ENCODE results near the gene ODAM.
"Not testable (repeated sequence)": the region's sequence is repeated elsewhere in the genome, so short reads cannot be mapped to it uniquely, and the experiment has no call there.

ODAM gene, protein sequence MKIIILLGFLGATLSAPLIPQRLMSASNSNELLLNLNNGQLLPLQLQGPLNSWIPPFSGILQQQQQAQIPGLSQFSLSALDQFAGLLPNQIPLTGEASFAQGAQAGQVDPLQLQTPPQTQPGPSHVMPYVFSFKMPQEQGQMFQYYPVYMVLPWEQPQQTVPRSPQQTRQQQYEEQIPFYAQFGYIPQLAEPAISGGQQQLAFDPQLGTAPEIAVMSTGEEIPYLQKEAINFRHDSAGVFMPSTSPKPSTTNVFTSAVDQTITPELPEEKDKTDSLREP

DNA sequence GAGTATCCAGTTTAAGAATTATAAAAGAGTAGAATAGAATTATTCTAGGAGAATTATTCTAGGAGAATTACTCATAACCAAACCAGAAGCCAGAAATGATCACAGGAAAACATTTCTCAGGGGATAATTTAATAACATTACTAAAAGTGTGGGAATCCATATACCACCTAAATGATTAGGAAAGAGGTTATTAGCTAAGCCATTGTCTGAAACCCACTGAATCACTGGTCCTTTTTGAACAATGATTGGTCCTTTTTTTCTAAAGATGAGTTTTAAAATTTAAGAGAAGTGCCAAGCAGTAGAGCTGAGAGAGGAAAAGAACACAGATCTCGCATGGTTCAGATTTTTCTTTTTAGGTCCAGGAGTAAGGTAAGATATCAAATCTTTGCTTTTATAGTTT, at the start of gene ODAM:
TSS of gene ODAM (plus strand) at position 301 of the 400 bp plus-strand sequence. CDS start 819 bp downstream, outside the sequence.
- DNase-seq: no peak

DNA sequence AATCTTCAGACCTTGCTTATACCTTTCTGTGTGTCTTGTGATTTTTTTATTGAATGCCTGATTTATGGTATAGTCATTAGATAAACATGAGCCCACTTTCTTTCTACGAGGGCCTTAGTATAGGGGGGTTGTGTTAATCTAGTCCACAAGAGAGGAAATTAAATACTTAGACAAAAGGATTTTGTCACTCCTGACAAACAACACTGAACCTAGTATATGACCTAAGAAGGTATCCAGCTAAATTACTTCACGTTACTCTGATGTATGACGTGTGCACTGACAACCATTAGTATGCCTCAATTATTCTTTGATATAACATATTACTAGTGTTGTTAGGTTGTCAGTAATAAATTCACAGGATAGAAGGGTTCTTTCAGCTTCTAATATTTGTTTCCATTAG, 44.3 kb upstream of the ODAM start:
- no peak for DNase-seq

DNA sequence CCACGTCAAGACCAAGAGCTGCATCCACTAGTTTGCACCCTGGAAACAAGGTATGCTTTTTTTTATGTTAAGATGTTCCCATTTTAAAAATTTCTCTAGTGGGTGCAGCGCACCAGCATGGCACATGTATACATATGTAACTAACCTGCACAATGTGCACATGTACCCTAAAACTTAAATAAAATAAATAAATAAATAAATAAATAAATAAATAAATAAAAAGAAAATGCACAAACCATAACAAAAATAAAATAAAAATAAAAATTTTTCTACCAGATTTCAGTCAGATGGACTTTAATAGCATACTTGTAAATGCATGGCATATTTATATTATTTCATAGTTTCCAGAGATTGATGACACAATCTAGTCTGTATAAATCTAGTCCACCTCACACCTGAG, 43.4 kb upstream of the ODAM start:
- no peak for DNase-seq

DNA sequence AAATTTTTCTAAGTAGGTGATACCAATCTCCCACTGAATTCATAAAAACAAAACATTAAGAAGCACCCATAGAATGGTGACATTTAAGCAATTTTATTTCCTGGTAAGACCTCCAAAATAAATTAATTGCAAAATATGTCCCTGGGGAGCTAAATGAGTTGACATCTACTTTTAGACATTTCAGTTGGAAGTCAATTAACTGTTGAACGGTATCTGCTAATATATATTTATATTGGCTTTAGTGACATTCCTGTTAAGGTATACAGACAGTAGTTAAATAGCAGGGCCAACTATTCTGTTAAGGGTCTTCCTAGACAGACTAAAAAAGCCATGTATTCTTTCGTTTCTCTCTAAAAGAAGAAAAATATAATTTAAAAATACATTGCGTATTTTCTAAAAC, 41.6 kb upstream of the ODAM start, which contains the start of gene PRR27:
TSS of gene PRR27 (plus strand) at position 301 of the 400 bp plus-strand sequence. CDS start 139 bp downstream, outside the sequence.
- DNase-seq: no peak

DNA sequence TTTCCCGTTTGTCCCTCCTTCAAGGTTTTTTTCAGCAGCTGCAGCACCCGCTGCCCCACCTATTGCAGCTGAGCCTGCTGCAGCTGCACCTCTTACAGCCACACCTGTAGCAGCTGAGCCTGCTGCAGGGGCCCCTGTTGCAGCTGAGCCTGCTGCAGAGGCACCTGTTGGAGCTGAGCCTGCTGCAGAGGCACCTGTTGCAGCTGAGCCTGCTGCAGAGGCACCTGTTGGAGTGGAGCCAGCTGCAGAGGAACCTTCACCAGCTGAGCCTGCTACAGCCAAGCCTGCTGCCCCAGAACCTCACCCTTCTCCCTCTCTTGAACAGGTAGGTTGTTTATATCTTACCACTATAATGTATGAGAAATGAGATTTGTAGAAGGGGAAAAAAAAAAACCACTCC, 36.9 kb upstream of the ODAM start:
- DNase-seq: no peak

DNA sequence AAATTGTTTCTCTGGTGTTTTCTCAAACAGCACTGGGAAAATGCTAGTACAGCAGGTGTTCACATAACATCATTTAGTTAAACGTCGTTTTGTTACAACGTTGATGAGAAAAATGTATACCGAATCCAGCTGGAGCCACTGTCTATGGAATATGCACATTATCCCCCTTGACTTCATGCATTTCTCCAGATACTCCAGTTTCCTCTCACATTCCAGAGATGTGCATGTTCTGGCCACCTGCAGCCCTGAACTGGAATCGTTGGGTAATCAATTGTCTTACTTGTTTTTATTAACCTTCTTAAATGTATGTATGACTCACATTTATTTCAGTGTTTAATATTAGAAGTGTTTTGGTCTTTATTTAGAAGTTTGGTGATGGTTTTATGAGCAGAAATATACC, 18.4 kb upstream of the ODAM start:
- DNase-seq: no peak

DNA sequence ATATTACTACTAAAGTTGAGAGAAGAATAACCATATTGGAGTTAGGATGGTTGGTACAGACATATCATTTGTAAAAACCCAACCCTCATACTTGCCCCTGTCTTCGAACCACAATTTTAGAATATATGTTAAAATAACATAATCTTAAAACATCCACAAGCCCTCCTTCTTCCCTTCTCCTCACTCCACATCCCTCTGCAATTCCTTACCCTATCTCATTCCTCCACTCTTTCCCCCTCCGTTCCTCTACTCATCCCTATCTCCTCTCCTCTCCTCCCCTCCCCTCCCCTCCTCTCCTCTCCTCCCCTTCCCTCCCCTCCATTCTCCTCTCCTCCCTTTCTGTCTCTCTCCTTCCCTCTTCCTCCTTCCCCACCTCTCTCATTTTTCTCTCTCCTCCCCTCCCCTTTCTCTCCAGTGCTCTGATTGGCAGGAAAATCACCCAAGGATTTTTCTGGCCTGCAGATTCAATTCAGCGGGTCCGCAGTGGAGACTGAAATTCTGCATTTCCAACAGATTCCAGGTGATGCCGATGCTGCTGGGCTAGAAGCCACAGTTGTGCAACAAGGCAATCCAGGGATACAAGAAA, 17.4 kb upstream of the ODAM start:
- no peak for DNase-seq

DNA sequence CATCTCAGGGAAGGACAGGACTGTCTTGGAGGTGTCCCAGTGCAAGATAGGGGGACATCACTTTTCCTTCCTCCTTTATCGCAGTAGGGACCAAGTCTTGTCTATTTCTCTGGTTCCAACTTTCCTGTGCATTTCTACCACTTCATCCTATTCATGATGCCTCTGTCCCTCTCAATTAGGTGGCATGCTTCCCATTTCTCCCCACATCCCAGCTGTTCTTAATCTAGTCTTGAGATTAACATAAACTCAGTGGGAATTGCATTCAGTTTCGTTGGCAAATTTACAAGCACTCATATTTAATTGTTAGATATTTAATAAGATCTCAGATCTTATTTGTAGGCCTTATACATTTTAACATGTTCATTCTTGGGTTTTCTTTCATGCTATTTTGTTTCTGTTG, 15.7 kb upstream of the ODAM start:
- no peak for DNase-seq

DNA sequence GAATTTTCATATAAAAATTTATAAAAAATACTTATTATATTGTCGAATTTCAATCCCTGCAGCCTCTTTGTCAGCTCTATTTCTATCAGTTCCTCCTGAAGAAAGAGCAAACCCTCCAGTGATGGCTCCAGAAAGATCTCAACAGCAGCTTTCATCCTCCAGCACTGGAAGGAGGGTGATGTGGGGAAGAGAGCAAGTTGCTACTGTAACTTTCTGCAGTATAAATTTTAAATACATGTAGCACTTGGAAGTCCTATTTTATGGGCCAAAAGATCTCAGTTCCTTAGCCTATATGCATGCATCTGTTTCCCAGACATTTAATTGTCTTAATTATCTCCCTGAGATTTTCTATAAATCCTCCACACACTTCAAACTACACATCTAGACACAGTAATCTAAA, 13.7 kb upstream of the ODAM start:
- no peak for DNase-seq

DNA sequence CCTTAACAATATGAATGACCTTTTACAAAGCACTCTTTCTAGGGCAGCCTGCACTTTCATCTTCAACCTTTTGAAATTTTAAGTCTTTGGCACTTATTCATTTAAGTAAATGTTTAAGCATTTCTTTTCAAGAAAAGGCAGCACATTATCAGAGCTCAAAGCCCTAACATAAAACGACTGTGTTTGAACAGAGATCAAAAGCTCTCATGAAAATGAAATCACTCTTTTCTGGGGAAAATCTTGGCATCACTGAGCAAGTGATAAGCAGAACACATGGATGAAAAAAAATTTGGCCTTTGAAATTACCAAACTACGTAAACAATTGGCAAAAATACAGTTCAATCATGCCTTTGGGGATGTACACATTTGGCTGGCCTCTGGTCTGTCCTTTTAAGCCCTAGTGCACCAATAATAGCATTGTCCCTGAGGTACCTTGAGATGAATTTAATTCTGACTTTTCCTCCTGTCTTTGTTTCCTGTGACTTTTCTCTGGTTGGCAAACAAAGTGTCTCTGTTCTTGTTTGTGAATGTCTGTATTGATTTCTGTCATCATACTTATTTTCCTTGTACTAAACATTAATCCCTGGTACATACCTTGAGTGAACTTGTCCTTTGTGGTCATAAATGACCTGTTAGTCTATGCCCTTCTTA, 12.9 kb upstream of the ODAM start:
- no peak for DNase-seq

DNA sequence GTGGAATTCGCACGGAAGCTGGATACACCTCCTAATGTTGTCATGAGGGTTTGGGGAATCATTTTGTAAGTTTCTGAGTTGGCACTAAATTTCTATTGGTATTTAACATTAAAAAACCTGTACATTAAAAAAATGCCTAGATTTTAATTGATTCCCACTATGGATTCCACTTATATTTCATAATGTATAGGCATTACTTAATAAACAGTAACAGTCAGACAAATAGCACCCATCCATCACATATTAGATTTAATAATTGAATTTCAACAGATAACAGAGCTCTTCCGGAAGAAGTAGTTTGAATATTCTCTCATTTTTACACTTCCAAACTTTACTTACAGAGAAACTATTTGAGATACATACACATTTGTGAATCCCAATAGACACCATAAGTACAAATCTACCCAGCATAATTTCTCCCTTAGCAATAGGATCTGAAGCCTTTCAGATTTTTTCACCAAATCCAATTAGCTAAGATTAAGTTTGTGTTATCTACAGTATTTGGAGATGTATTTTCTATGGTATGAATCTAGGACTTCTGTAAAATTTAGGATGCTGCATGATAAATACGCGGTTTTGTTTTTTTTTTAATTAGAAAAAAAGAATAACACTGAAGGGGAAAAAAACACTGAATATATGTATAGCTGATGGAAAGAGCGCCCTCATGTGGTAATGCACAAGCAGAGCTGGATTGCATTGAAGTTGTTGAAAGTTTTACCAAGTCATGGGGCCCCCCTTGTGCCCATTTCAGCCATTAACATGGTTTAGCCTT, 12.2 kb upstream of the ODAM start:
- DNase-seq: peak in 1 of 6 experiments; percentile 0

DNA sequence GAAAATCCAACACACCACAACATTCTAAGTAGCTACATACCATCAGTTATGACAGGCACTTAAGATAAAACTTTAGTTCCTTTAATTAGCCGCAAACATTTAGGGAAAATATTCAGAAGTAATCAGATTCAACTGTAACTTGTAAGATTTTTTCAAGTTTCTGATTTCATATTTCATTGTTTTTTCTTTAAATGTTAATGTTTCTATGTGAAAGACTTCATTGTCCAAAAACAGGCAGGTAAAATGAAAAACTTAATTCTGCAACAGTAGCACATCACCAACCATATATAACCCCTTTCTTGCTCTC, 11.6 kb upstream of the ODAM start:
- no peak for DNase-seq

DNA sequence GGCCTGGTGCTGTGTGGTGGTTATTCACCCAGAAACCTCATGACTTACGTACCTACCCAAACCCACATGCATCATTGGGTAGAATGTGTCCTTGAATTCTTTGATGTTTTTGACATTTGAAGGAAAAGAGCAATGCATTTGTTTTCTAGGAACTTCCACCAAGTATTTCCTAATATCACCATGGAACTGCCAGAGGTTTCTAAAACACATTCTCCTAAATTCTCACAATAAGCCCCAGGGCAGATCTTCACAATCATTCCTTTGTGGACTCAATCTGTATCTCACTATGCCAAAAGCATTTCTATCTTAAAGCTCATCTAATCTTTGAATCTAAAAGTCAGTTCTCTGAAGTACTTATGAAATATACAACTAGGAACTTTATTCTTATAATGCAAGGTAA, 8.3 kb upstream of the ODAM start:
- DNase-seq: no peak

DNA sequence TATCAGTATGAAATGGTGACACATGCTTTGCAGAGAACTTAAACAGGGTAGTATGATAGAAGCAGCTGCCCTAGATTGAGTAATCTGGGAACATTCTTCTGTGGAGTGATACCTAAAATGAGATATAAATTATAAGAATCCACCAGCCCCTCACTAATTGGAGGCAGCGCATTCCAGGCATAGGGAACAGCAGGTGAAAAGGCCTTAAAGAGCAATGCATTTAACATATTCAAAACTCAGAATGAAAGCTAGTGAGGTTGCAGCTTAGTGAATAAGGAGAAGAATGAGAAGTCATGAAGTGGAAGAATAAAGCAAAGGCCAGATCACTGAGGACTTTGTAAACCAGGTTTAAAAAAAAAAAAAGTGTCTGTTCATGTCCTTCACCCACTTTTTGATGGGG, 4.9 kb upstream of the ODAM start:
- DNase-seq: no peak

DNA sequence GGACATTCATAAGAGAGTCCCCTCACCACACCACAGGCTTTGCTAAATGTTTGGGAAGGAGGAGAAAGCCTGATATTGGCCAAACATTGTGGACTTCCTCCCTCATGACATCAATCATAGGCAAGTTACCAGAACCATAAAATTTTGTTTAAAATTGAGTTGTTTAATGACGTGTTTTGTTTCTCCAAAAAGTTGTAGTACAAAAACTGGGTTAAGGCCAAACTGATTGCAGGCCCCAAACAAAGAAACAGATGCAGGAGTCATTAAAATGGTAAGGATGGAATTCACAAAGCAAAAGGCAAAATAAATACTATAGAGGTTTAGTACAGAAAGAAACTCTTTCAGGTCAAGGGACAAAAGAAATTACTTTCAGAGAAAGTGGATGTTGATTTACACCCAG, 3.9 kb upstream of the ODAM start:
- DNase-seq: no peak

DNA sequence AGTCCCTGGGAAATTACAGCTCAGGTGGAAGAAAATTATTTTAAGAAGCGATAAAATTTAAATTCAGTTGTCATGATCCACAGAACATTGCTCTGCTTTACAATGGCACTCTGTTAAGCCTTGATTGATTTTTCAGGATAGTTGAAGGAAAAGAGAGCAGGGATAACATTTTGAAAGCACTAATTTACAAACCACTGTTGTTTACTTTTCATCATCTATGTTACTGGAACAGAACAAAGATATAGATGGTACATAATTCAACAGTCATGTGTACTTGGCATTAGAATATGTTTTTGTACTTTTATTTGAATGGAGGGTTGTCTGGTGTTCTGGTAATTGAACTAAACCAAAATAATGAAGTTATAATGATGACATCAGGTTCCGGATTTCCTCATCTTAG, 2.6 kb upstream of the ODAM start:
- no peak for DNase-seq

DNA sequence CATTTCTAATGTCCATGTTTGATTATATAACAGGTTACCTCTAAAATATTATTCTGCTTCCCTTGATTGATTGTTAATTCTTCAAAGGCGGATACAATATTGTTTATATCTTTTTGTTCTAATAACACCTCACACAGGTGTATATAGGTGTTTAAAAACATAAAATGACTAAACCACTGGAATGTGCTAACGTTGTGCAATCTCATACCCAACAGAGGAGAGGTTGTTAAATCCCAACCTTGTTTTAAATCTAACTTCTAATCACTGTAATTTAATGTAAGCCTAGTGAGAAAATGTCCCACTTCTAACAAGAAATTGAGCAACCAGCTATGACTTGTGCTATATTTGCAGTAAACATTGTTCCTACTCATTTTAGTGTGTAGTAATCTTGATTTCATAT, 1.3 kb downstream of the ODAM start:
- DNase-seq: no peak

DNA sequence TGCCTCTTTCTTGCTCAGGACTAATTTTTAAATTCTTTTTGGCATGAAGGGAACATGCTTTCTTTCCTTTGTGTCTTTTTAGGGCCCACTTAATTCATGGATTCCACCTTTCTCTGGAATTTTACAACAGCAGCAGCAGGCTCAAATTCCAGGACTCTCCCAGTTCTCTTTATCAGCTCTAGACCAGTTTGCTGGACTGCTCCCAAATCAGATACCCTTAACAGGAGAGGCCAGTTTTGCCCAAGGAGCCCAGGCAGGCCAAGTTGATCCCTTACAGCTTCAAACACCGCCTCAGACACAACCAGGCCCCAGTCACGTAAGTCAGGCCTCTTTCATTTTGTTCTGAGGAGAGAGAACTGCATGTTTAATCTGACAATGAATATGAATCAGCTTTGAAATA, 2.3 kb downstream of the ODAM start:
- DNase-seq: no peak

DNA sequence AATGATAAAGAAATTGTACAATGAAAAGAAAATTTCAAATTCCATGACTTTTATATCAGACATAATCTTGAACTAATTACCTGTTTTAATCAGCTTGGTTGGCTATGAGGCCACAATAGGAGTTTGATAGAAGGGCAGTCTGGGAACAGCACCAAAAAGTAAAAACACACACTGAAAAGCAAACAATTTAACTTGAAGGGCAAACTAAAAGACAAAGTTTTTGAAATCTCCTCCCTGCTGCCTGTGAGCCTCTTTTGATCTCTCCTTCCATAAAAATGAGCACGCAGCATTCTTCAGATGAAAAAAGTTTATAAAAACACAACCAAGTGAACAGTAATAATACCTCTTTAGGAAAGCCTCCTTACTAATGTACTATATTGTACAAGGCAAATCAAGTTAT, 8.1 kb downstream of the ODAM start:
- DNase-seq: no peak

DNA sequence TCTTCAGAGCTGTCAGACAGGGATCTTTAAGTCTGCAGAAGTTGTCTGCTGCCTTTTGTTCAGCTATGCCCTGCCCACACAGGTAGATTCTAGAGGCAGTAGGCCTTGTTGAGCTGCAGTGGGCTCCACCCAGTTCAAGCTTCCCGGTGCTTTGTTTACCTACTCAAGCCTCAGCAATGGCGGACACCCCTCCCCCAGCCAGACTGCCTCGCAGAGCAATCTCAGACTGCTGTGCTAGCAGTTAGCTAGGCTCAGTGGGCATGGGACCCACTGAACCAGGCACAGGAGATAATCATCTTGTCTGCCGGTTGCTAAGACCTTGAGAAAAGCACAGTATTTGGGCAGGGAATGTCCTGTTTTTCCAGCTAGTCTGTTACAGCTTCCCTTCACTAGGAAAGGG, 17.2 kb downstream of the ODAM start:
- DNase-seq: not testable (repeated sequence)

DNA sequence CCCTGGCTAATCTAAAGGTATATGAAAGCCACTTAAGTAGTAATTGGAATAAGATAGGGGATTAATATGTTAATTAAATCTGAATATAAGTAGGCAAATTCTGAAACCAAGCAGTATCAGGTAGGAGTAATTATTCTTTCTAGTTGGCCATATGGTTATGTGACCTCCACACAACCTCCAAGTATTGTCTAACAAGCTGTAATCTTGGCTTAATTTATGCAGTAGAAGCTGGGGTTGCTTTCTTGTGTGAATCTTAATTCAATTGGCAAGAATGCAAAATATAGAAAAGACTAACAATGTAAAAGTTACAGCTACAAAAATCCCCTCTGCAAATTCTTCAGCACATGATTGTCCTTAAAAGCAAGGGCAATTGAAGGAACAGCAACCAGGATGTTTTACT, 20.6 kb downstream of the ODAM start:
- not testable (repeated sequence) for DNase-seq

DNA sequence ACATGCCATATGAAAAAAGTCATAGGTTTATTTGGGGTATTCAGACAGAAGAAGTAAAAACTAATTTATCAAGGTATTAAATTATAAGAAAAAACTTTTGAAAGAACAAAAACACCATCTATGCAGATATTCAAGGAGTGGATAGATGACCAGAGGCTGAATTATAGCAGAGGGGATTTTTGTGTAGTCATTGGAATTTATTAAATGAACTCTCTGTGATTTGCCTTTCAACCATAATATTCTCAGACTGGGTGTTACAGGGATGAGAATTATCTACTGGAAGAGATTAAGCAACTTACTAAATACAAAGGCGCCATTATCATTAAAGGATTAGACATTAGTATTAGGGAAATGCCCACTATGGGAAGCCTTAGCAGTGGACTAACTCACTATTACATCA, 21.0 kb downstream of the ODAM start:
- not testable (repeated sequence) for DNase-seq

DNA sequence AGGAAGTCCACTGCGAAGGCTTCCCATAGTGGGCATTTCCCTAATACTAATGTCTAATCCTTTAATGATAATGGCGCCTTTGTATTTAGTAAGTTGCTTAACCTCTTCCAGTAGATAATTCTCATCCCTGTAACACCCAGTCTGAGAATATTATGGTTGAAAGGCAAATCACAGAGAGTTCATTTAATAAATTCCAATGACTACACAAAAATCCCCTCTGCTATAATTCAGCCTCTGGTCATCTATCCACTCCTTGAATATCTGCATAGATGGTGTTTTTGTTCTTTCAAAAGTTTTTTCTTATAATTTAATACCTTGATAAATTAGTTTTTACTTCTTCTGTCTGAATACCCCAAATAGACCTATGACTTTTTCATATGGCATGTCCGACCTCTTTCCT, 25.9 kb downstream of the ODAM start:
- not testable (repeated sequence) for DNase-seq

DNA sequence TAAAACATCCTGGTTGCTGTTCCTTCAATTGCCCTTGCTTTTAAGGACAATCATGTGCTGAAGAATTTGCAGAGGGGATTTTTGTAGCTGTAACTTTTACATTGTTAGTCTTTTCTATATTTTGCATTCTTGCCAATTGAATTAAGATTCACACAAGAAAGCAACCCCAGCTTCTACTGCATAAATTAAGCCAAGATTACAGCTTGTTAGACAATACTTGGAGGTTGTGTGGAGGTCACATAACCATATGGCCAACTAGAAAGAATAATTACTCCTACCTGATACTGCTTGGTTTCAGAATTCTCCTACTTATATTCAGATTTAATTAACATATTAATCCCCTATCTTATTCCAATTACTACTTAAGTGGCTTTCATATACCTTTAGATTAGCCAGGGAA, 26.3 kb downstream of the ODAM start:
- not testable (repeated sequence) for DNase-seq
